Renal pelvis (tissue), 4 donors: ENCODE results near the gene PHACTR3. TPM values are rescaled to one million over a fixed set of nuclear protein-coding genes. Genes with fewer than 3 reads are reported as not detected.
A peak's percentile ranks its signal among the peaks of the same experiment; 100 is the strongest.

Experiments used
- DNase-seq: peaks from one replicate; pipeline ENCODE4 v3.0.0-alpha.2; 2013
- polyA plus RNA-seq, 3 donors: library from polyadenylated mRNA; unstranded; fragments of 120-200 nt; gene quantifications; one replicate each; pipeline ENCODE4 v1.2.1, GENCODE V29; 2013; ENCODE audit not compliant: insufficient read length in 3 of 3

Gene PHACTR3
- polyA plus RNA-seq, 3 donors: 10.0 to 11.3 (median 10.2) TPM

- no peak for DNase-seq
Observed at GRCh38 chr20:59825563-59825920, 221.2 kb downstream of the PHACTR3 start.

- no peak for DNase-seq
Observed at GRCh38 chr20:59825944-59826759, 221.8 kb downstream of the PHACTR3 start.

- DNase-seq: no peak
Observed at GRCh38 chr20:59827138-59828056, 223.1 kb downstream of the PHACTR3 start.

GRCh38 chr20:59828125-59829053 is 224.0 kb downstream of the PHACTR3 start:
- no peak for DNase-seq

- DNase-seq: no peak
Observed at GRCh38 chr20:59829054-59829785, 224.9 kb downstream of the PHACTR3 start.

- no peak for DNase-seq
Observed at GRCh38 chr20:59829786-59830664, 225.7 kb downstream of the PHACTR3 start.

GRCh38 chr20:59830665-59831023 is 226.3 kb downstream of the PHACTR3 start:
- no peak for DNase-seq

- DNase-seq: no peak
Observed at GRCh38 chr20:59831024-59831915, 226.9 kb downstream of the PHACTR3 start.

GRCh38 chr20:59831916-59832270 is 227.6 kb downstream of the PHACTR3 start:
- DNase-seq: no peak

GRCh38 chr20:59832406-59833363 is 228.3 kb downstream of the PHACTR3 start:
- no peak for DNase-seq

GRCh38 chr20:59835057-59835447 is 230.7 kb downstream of the PHACTR3 start:
- DNase-seq: no peak

- DNase-seq: peak; percentile 78
Observed at GRCh38 chr20:59835448-59836395, 231.4 kb downstream of the PHACTR3 start.

- no peak for DNase-seq
Observed at GRCh38 chr20:59836767-59837166, 232.4 kb downstream of the PHACTR3 start.

- DNase-seq: no peak
Observed at GRCh38 chr20:59837623-59838394, 233.5 kb downstream of the PHACTR3 start.

GRCh38 chr20:59839400-59839799 is 235.1 kb downstream of the PHACTR3 start:
- no peak for DNase-seq

- DNase-seq: no peak
Observed at GRCh38 chr20:59845472-59845871, 241.1 kb downstream of the PHACTR3 start.
